ENCODE measurements around the gene POU2F1.

POU2F1 gene

DNA sequence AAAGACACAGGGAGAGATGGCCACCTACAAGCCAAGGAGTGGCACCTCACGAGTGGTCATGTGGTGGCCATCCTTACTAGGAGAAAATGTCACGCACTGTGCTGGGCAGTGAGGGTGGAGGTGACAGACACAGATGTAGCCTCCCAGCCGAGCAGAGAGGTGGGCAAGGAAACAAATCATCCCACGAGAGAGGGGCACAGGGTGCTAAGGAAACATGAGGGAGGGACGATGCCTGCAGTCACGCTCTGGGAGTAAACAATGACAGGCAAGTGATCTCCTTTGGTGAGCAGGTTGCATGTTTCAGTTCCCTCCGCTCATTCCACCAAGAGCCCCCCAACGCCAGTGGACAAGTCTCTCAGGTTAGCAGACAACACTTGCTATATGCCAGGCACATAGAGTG, 231.8 kb downstream of the POU2F1 start:
- DNase-seq = no peak

DNA sequence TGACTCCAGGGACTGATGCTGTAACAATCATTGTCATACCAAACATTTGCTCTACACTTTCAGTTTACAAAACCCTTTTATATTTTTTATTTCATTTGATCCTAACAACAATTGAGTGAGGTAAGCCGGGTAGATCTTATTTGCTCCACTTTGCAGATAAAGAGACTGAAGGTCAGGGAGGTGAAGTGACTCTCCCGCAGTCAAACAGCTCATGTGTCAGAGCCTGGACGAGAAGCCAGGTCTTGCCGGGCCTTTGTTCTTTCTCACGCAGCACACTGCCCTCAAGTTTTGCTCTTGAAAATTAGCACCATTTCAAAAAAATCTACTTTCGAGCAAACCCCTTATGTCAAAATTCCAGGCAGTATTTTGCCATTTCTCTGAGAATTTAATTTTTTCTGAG, 232.4 kb downstream of the POU2F1 start:
- no peak for DNase-seq

DNA sequence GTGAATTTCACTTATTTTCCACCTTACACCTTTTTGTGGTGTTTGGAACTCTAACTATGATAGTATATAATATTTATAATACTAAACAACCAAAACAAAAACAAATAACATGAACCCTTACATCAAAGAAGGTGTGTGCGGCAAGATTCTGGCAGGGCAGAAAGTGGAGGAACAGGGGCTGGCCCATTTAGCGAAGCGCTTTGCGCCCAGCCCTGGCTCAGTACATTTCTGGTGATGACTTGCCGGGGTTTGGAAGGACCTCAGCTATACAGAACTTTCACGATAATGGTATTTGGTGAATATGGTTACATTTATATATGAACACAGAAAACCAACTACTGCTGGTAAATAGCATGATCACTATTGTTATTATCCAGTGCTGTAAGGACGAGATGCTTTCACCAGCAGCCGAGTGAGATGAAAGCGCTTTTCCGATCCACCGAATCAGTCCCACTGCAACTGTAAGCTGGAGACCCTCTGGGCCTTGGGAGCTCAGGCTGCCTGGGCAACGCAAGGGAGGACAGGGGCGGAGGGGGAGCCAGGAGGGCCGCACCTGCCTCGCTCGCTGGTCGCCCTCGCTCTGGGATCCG, 233.7 kb downstream of the POU2F1 start:
- DNase-seq = no peak

DNA sequence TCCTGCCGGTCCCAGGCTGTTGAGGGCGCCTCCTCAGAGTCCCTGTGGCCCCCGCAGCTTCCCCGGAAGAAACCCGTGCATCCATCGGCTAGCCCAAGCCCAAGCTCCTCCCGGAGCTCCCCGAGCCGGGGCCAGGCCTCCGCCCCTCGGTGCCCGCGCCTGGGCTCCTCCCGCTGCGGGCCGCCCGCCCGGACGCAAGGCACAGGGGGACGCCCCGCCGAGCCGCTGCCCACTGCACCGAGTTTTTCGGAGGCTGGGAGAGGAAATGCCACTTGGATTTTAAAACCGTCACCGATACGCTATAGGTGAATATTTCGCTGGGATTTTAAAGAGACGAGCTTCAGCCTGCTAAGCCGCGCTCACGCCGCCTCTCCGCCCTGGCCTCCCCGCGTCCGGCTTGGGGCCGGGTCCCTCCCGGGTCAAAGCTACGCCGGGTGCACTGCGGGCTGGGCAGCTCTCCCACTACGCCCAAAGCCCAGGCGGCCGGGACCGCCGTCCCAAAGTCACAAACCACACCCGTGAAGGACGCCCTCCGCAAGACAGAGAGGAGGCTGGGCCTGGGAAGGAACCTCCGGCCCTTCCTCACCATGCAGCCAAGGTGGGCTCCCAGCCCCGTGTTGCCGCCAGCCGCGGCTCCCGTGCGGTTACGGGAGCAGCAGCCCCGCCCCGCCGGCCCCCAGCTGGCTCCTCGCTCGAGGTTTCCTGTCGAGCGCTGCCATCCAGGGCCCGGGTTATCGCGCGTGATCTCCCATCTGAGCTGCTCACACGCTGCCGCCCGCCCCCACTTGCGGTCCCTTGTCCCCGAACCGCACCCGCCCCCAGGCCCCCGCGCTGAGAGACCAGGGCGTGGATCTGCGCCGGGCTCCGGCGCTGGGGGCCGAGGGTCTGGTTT, 234.5 kb downstream of the POU2F1 start:
- no peak for DNase-seq

DNA sequence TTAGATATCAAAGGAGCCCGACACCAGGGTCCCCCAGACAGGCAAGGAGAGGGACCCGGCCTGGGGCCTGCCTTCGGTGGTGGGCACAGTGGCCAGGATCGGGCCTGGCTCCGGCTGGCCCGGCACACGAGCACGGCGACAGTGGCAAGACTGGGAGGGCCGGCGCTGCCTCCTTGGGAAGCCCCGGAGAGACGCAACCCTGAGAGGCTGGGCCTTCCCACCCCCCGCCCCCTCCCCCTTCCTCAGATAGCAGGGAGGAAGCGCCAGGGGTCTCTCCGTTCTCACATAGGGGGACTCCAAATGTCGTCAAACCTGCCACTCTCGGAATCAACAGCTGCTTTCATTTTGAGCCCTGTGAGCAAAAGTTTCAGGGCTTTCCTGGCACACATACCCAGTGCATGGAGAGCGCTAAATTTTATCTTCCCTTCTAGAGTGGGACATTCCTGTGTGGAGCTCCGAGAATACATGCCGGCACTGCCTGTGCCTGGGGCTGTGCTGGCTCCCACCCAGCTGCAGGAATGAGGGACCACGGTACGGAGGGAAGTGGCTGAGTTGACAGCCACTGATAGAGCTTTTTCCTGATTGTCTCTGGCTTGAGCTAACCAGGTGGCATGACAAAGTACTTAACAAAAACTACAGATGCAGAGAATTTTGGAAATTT, 235.2 kb downstream of the POU2F1 start:
- no peak for DNase-seq

DNA sequence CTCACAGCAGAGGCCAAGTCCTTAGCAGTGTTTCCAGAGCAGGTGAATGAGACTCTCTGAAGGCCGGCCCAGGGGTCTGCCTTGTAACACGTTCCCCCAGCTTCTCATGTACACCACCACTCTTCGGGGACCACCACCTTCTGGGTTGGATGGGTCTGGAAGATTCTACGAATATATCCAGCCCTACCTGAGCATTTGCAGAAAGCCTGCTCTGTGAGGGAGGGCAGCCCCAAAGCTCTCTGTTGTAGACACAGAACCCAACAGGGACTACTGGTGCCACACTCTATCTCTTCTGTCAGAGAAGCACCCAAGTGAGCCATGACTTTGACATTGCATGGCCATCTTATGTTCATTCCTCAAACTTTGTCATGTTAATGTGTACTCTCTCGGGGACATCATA, 235.8 kb downstream of the POU2F1 start:
- no peak for DNase-seq

DNA sequence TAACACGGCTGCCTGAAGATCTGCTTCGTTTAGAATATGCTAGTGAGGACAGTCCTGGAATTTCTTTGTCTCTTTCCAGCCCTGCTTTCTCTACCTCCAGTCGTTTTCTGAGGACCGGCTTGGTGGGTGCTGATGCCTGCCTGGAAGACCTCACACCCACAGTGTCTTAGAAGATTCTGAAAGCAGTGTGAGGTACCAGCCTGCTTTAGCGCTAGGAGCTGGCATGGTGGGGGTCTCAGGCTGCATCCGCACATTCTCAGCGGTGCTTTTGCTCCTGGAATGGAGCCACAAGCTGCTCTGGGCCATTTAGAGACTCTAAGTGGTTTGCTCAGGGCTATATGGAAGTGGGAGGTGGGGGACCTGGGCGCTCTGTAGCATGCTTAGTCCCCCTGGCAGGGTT, 236.2 kb downstream of the POU2F1 start:
- DNase-seq = no peak

DNA sequence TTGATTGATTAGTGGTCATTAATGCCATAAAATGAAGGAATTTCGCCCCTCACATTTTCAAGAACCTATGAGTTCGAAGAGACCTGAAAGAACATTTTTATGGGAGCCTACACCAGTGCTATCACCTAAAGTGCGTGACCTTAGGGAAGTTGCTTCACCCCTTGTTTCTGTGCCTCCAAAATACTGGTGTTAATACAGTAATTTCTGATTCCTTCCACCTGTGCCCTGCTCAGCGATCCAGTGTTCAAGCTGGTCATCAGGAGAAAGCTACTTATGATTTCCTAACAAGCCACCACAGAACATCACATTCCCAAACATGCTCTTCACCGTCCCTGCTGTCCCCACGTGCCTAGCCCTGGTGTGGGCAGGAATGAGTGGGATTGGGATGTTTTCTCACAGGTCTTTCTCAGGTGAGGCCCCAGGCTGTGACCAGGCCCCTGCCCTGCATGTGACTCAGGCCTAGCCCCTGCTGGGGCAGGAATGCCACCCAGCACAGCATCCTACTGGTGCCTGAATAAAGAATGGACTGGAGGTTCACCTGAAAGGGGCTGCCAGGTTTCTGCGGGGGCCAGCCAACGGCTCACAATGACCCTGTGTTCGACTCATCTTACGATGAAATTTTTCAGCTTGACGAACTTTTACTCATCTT, 237.4 kb downstream of the POU2F1 start:
- DNase-seq = no peak

DNA sequence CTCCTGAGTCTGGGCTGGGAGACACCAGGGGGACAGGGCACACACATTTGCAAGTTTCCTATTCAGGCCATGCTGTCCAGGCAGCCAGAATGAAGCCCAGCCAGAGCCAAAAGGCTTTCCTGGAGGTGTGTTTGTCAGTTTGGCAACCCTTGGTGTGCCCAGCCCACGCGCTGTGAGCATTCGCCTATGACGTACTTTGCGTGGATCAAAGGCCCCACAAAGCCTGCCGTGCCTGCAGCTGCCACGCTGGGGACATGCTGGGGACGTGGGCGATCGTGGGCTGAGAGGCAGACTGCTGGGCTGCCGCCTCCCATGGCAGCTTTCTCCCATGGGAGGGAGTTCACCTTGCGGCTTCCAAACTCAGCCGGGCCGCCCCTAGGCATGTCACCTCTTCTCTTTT, 240.2 kb downstream of the POU2F1 start:
- no peak for DNase-seq

DNA sequence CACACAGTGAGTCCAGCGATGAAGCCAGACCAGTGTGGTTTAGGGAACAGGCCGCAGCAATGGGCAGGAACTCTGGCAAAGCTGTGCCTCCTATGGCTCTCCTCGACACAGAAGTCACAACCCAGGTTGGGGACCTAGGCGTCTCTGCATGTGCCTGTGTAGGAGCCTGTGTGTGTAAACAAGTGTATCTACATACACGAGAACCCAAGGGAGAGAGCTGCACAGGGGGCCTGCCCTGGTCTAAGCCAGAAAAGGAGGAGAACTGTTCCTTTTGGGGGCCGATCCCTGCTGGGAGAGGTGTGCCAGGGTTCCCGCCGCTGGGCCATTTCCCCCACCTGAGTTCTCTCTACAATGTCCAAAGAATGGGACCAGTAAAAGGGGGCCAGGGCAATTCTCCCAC, 241.7 kb downstream of the POU2F1 start:
- DNase-seq = no peak

DNA sequence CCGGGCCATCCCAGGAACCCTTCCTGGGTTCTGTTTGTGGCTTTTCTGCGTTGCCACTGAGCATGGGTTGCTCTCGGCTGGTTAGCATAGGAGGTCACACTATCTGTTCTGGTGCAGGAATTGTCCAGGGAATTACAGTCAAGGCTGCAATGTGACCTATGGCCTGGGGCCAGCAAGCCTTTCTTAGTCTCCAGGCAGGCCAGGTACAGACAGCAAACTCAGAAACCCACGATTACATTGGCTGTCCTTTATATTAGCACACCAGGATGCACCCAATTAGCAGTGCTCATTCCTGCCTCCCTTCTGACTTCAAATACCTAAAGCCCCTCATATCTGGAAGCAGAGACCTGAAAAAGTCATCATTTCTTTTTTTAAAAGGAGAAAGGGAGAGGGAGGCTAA, 242.4 kb downstream of the POU2F1 start:
- no peak for DNase-seq

DNA sequence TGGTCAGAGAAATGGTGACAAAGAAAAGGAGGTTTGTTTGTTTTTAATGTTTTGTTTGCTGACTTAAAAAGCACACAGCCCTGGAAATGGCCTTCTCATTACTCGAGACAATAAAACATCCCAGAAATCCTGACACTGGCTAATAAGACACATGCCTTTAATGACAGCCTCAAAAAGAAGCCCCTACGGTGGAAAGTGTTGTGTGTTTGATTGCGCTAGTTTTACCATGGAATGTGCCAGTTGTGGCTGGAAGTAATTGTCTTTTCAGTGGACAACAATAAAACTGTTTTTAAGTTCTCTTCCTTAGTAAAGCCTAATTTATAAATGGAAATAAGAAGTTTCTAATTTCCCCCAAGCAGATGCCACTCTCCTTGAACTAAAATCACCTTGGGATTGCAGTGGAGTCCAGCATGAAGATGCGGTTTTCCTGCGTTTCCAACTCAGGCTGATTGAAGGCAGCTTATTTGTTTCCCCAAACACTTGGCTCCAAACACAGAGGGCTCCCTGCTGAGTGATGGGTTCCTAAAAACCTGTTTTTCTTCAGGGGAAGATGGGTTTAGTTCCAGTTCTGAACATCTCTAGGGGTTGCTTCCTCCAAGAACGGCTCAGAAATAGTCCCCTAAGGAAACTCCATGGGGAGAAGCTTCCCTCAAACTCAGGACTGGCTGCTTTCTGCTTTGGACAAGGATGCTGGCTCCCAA, 243.3 kb downstream of the POU2F1 start:
- no peak for DNase-seq

DNA sequence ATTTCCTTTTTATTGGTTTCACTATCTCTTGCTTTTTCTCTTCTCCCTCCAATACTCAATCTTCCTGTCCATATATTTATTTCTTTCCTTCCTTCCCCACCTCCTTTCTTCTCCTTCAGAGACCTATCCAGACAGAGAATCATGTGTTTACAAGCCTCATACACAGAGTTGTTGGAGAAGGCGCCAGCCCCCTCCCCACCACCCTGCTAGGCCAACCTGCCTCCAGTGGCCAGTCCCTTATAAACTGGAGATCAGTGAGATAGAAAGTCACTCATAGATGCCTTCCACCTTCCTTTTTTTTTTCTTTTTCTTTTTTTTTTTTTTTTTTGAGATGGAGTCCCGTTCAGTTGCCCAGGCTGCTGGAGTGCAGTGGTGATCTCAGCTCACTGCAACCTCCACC, 244.3 kb downstream of the POU2F1 start:
- no peak for DNase-seq

DNA sequence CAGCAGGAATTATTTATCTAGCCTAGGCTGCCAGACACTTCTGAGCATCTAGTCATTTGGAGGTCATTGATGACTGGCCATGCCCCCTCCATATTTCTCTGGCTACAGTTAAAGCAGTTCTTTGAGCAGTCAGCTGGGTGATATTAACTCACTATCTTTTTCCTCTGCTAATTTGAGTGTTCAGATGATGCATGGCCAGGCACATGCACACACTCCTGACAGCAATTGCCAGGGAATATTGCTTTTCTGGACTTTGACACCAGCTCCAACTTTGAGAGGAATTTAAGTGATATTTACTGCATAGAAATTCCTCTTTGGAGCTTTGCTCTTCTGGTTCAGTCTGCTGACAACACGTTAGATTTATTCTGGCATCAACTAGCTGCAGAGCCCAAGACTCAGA, 245.1 kb downstream of the POU2F1 start:
- DNase-seq = no peak

DNA sequence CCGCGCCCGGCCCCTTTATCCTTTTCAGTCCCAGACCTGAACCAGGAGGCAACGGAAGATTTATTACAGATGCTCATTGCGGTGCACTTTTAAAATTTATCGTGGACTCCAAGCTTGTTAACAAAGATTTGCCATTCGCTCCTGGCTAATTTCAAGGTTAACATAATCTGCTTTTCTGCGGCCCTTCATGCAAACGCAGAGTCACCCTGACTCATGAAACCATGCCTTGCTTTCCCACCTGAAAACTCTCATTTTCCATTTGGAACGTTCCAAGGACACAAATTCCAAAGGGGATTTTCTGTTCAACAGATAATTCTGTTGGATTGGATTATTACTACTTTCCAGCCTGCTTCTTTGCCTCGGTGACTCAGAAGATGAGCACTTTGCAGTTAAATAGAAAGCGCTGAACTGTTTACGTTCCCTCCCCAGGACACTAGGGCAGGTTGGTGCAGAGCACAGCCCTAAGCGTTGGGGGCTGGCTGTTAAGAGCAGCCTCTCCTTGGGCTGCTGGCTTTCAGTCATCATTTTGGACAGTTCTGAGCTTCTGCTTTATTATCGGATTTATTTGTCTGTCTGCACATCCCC, 246.5 kb downstream of the POU2F1 start:
- DNase-seq = no peak

DNA sequence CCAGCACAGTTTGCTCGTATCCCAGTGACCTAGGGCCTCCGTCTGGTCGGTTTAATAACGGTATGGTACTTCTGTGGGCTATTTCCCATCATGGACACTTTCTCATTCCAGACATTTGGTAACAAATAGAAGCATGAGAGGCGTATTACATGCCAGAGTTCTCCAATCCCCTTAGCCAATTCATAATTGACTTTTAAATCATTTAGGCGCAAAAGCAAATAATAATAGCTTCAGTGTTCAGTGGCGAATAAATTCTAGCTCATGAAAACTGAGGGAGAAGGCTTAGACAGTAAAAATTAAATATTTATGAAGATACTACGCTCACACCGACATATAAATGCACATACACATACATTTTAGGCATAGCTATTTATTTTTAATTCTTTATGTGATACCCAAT, 247.1 kb downstream of the POU2F1 start:
- no peak for DNase-seq

DNA sequence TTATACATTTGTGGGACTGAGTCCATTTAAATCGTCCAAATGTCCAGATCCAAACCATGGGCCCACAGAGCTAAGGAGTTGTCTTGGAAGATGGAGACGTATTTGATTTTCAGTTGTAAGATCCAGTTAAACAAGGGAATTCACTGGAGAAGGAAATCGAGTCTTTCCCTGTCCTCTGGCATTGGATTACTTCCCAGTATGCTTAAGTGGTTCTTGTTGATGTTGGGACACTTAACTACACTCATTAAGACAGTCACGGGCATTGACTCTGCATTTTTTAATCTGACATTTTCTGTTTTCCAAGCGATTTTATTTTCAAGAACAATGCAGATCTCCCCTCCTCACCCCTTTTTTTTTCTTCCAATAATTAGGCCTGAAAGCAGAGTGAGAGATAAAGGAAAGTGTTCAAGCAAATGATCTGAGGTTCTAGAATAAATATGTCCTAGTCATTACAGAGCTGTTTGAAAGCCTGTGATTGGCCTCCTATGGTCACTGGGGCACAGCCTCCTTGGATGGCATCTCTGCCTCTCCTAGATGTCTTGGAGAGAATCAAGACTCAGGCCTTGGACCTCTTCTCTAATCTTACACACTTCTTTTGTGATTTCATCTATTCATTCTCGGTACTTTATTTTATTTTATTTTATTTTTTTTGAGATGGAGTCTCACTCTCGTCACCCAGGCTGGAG, 248.7 kb downstream of the POU2F1 start:
- DNase-seq = no peak

DNA sequence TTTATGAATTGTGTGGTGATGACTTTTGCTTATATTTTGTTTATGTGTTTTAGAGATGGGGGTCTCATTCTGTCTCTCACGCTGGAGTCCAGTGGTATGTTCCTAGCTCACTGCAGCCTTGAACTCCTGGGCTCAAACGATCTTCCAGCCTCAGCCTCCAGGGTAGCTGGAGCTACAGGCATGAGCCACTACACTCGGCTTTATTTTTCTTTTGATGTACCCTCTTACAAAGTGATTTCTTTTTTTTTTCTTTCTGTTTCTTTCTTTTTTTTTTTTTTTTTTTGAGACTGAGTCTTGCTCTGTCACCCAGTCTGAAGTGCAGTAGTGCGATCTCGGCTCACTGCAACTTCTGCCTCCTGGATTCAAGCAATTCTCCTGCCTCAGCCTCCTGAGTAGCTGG, 250.9 kb downstream of the POU2F1 start:
- DNase-seq = no peak

DNA sequence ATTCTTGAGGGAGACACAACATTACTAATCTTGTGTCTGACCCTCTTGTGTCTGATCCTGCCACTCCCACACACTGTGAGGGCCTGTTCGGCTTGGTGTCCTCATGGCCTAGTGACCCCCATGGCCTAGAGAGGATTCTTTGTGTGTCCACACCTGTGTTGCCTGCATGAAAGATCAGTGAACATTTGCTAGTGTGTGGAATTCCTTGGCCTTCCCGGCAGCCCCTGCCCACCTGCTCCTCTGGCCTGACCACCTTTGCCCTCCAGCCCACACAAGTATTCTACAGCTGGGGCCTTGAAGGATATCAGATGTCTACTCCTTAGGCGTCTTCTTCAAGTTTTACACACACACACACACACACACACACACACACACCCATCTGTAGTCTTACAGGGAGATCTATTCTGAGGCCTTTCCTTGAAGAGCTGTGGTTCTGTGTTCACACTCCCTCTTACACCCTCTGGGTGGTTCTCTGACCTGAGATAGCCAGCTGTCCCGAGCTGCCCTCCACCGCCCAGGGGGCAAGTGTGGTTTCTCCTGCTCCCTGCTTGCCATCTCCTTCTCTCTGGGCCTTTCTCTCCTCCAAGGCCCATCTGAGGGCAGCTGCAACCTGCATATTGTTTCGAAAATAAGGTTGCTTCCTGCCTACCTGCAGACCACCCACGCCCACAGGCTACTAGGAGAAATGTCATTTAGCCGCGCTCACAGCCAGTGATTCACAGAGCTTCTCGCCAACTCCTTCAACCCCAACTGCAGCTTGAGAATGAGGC, 252.3 kb downstream of the POU2F1 start:
- no peak for DNase-seq

DNA sequence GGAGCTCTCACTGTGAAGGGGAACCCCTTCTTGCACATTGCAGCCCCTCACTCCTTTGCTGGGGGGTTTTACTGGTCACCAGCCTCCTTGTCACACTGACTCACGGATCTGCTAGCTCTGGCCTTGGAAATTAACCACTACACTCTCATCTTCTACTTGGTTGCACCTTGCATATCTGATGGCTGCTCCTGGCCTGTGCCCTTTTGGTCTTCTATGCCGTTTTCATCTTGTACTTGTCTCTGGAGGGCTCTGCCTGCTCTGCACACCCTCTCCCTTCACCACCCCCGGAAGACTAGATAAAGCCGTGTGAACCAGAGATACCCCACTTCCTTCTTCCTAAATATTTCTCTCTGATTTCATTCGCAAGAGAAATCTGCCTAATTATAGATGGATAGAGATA, 253.1 kb downstream of the POU2F1 start:
- DNase-seq = no peak

DNA sequence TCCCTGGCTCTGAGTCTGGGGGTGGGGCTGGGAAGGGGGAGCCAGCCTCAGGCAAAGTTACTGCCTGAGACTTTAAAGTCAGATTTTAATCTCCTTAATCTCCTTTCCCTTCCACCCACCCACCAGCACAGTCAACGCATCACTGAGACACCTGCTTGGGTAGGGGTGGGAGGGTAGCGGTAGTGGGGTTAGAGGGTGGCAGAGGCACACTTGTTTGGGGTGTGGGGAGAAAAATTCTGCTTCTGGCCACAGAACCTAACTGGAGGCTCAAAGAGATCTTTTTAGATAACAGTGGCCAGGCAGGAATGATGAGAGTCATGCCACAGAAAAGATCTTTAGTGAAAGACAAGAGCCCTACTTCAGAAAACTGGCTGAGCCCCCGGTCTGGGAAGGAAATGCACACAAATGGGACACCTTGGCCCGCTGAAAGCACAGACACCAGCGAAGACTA, 253.5 kb downstream of the POU2F1 start:
- DNase-seq = no peak

Measured in NCI-H2081 treated with DMSO at 0.1 percent for 48 hours (cell line).